HG03575 (cell line): ENCODE data around the gene ZNF512.
"Not testable (repeated sequence)": the region's sequence is repeated elsewhere in the genome, so short reads cannot be mapped to it uniquely, and the experiment has no call there.

Experiments used
- ATAC-seq: cut with Tn5 transposase; IDR thresholded peaks from one replicate; pipeline ENCODE4 v1.9.1; 2021; ENCODE audit not compliant: unreplicated experiment, insufficient number of reproducible peaks, low FRiP score; ENCODE audit errors: extremely low read depth

The ZNF512 gene

DNA sequence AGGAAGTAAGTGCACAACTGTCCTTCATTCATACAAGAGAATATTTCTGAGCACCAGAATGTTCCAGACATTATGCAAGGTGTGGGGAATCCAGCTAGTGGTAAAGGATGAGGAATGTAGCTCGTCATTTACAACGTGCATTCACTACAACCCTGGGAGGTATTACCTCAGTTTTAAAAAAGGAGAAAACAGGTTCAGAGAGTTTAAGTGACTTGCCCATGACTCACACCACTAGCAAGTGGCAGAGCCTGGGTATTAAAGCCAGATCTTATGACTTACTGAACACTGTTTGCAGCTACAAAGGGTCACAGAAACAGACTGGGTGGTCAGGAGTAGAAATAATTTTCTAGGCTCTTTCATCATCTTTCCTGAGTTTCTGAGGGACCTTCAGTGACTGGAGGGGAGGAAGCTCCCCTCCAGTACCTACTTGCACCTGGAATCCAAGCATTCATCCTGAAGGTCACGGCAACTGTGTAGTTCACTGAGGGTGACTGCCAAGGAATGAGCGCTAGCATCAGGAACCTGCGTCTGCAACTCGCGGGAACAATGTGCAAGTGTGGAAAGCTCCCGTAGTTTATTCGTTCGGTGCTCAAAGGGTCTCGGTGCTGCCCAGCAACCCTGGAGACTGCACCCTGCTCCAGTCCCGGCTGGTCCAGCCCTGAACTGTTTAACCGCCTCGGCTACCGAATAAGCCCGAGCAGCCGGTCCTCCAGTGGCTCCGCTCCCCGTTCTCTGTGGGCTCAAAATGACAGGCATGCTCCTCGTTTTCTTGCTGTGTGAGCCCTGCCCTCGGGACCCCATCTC is 45.3 kb downstream of the ZNF512 start:
- ATAC-seq, result no peak

DNA sequence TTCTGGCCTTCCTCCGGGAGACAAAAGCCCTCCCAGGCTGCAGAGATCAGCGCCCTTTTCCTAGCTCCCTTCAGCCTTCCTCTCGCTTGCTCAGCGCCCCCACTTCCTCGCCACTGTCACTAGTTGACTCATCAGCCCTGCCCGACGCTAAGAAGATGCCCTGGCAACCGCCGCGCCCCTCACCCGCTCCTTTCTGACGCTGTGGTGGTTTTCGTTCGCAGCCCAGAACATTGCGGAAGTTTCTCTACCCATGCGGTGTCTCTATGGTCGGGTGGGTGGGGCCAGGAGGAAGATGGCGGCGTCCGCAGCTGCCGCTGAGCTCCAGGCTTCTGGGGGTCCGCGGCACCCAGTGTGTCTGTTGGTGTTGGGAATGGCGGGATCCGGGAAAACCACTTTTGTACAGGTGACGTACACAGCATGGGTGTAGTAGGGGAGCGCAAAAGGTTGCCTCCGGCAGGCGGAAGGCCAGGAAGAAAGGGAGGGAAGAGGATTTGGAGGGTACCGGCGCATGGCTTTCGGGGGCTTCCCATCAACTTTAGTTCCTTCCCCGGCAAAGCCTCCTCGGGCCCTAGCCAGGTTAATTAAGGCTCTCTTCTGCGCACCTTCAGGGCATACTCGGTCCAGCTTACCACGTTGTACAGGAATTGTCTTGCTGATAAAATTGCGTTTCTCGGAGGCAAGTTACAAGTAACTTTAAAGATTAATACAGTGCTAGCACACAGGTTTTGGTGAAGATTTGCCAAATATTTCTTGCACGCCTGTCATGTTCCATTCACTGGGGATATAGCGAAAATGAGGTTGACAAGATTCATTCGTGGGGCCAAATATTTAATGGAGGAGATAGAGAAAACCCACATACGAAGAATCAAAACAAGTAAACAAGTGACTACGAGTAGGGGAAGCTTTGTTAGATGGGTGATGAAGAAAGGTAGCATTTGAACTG is 46.2 kb downstream of the ZNF512 start, which contains the start of the genes CCDC121 and GPN1:
CCDC121 (minus strand) TSS at position 246 of the 943 bp plus-strand sequence. CDS start 1,213 bp downstream, outside the sequence.
GPN1 (plus strand) TSS at position 284 of the 943 bp plus-strand sequence; CDS start at position 293, 9 bp downstream.
- ATAC-seq, result peak; percentile 74

DNA sequence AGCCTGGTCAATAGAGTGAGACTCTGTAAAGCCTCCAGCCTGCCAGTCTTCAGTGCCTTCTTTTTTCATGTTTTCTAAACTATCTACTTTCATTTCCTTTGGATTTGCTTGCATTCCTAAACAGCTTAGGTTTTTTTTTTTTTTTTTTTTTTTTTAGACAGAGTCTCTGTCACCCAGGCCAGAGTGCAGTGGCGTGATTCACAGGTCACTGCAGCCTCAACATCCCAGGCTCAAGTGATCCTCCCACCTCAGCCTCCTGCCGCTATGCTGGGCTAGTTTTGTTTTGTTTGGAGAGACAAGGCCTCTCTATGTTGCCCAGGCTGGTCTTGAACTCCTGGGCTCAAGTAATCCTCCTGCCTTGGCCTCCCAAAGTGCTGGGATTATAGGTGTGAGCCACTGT is 47.4 kb downstream of the ZNF512 start:
- ATAC-seq, result not testable (repeated sequence)

DNA sequence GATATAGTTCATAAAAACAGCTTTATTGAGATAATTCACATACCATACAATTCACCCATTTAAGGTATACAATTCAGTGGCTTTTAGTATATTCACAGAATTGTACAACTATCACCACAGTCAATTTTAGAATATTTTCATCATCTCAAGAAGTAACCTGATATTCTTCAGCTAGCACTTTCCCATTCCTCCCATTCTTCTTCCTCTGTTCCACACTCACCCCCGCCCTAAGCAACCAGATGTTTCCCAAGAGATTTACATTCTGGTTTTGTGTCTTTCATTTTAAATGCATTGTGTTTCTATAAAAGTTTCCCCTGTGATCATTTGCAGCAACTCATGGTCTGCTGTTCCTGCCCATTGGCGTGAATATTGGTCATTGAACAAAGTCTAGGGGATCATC is 51.4 kb downstream of the ZNF512 start:
- ATAC-seq, result no peak

DNA sequence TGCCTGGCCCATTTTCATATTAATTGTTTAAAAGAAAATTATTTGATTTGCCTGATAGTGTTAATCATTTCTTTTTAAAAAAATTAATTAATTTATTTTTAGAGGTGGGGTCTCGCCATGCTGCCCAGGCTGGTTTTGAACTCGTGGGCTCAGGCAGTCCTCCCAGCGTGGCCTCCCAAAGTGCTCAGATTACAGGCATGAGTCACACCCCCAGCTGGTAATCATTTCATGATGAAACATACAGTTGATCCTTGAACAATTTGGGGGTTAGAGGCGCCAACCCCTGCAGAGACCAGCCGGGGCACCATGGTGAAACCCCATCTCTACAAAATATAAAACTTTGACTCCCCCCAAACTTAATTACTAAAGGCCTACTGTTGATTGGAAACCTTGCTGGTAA is 53.9 kb downstream of the ZNF512 start:
- no peak for ATAC-seq

DNA sequence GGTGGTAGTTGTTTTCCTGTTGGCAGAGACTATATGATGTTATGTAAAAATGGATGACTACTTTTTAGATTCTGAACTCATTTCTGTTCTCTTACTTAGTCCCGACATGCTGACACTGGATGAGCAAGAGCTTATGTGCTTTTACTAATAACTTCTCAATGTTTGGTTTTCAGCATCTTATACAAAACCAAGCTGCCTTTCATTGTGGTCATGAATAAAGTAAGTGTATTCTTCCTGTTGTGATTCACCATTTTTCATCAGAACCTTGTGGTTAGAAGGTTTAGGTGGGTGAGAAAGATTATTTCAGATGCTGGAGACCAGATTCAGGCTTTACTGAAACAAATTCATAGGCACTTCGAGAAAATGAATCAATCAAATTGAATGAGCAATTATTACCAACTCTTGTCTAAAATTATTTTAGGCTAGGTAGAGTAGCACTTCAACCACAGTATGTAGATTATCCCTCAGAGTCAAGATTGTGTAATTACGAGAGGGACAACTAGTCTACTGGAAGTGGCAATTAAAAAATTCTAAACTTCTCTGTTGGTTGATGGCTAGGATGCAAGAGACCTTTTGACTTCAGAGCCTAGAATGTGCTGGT is 55.3 kb downstream of the ZNF512 start:
- no peak for ATAC-seq

DNA sequence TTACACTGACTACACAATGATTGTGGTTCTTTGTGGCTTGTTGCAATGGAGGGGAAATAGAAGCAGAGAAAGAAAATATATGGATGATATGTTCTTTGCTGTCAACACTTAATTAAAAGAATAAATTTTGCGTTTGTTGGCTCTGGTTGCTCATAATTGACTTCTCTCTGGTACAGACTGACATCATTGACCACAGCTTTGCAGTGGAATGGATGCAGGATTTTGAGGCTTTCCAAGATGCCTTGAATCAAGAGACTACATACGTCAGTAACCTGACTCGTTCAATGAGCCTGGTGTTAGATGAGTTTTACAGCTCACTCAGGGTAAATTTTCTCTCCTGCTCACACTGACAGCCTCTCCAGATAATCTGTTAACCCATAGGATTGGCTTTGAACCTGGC is 55.9 kb downstream of the ZNF512 start:
- no peak for ATAC-seq

DNA sequence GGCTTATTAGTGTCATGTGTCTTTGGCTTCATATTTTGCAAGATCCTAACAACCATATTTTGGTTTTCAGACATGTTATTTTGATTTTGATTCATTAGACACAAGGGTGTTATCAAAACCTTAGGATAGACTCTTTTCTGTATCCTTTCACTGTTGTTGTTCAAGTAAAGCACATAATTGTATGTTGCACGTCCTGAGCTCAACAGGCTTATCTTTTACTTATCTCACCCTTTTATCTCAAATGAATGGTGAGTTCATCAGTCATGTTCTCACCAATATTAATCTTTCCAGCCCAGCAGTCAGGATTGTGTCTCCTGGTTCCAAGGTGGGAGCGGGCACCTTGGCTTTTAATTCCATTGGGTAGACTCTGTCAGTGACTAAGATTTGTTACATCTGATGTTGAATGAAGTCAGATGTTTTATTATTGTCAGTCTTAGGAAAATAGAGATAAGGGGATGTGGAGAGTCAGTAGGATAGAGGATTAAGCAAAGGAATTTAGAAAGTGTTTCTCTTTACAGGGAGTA is 57.9 kb downstream of the ZNF512 start:
- ATAC-seq, result no peak

DNA sequence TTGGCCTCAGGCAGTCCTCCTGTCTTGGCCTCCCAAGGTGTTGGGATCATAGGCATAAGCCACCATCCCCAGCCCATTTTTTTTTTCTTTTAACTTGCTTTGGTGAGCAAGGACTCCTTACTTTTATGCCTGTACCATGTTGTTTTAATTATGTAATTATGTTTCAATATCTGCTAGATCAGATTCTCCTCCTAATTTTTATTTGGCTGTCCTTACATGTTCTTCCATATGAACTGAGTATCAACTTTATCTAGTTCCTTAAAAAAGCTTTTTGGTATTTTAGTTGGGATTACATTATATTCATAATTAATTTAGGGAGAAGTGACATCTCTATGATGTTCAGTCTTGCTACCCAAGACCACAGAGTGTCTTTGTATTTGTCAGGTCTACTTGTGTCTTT is 62.4 kb downstream of the ZNF512 start:
- ATAC-seq, result no peak

DNA sequence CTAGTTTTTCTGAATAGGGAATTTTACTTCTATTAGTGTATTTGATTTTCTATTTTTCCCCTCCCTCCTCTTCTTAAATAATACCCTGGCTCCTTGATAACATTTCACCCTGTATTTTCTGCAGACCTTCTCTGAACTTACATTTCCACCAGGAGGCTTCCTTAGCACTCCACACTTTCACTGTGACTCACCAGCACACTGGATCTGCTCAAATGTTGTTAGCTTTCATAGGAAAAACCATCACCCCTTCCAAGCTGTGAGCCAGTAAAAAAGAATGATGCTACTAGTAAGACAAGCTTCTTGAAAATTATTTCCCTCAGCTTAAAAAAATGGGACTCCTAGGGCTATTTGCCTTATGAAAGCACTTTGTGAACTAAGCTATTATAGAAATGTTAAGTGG is 64.4 kb downstream of the ZNF512 start:
- ATAC-seq, result no peak

DNA sequence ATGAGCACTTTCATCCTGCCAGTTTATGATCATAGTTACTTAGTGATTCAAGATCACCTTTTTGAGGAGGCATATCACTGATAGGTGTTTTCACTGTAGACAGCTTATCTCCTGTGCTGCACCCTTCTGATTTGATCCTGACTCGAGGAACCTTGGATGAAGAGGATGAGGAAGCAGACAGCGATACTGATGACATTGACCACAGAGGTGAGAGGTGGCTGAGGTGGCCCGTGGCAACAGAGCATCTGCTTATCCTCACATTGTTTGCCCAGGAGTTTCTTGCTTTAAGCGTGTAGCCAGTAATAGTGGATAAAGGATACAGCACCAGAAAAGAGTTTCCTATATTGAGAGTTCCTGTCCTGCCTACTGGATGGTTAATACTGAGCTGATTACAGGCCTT is 64.9 kb downstream of the ZNF512 start:
- no peak for ATAC-seq

DNA sequence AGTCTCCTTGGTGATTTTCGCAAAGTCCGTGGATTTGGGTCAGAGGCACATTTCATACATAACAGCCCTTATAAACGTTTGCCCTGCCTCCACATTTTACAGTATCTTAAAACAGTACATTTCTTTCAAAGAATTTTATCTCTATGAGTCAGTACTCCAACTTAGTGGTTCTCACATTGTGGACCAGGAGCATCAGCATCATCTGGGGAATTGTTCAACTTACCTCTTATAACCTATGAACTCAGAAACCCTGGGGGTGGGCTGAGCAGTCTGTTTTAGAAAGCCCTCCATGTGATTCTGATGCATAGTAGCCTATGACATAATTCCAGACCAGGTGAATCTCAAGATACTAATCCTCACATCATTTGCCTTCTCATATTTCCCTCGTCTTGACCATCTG is 68.2 kb downstream of the ZNF512 start:
- ATAC-seq, result no peak

DNA sequence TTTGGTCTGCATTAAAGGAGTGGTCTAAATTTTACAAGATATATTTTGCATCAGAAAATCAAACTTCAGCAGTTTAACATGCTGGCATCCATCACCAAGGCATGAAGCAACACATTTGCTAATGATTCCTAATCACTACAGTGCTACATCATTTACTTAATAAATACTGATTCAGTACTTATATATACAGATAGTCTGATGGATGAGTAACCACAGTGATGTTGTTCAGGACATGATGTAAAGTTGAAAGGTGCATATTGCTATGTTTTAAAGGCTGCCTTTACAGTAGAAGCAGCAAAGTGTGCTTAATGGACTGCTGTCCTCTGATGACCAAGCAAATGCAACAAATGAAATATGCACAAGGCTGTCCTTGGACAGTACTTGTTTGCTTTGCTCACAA is 69.5 kb downstream of the ZNF512 start:
- ATAC-seq, result no peak

DNA sequence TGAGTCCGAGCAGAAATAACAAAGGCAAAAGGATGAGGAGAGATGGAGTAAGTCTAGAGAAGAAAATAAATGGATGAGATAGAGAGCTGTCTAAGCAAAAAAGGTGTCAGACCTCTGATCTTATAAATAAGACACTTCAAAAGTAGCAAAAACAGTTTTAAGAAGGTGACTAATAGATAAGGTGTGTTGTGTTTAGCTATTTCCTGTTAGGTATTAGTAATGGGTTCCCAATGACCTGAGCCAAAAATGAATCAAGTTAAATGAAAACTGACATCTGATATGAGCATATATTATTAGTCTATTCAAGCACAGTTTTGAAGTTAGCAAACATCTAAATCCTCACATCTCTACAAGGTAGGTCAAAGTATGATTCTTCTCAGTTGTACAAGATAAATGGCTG is 69.9 kb downstream of the ZNF512 start:
- ATAC-seq, result no peak

DNA sequence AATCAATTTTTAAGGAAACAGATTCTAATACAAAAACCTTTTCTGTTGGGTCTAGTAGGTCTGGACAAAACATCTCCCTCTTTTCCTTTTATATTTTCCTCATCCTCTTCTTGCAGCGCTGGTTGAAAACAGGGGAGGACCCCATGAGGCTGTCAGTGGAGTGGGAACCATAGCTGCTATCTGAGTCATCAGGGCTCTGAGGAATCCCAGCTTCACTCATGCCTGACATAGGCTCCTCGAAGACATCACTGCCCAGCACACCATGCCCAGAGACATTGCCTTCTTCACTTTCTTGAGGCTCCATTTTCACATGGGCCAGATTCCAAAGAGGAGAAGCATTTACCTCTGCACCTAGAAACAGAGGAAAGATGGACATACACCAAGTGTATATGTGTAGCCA is 70.6 kb downstream of the ZNF512 start:
- ATAC-seq, result no peak

DNA sequence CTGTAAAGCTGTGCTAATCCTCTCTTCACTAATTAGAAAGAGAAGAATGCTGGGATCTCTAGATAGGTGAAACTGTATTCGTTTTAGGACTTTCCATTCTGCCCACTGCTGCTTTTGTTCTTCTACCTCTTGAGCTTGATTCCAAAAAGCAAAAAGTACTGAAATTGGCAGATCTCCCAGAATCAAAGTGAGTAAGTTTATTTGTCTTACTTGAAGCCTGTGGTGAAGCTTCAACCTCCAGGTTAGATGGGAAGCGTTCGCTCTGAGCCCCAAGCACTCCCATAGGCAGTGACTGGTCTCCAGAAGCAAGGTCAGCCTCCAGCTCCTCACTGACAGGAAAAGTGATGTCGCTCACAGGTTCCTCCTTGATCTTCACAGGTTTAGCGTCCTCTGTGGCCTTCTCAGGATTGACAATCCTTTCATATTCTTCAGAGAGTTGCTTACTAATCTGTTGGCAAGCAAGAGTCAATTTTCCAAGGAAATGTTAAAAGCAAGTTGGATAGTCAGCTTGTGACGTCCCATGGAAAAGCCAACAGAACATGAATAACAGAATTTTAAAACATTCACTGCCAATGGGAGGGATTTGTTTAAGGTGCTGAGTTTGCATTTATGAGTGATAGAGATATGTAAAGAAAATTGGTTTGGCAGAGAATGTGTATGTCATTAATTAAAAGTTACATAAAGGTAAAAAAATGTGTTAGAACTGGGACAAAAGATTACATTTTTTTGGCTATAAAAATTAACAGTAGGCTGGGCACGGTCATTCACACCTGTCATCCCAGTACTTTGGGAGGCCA is 72.5 kb downstream of the ZNF512 start:
- ATAC-seq, result no peak

DNA sequence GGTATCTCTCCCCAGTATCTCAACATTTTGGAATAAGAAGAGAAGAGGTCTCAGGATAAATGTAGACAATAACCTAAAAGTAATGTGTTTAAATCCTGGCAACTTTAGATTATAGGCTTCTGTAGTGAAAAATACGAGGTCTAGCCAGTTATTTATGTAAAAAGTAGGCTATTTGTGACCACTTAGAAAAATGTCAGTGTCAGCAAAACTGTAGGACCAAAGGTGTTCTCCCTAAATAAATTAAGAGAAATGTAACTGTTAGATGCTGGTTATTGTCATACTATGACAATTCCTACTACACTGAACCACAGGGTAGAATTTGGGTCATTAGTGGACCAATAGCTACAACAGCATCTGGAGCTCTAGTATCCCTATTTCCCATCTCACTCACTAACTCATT is 78.5 kb downstream of the ZNF512 start:
- no peak for ATAC-seq

DNA sequence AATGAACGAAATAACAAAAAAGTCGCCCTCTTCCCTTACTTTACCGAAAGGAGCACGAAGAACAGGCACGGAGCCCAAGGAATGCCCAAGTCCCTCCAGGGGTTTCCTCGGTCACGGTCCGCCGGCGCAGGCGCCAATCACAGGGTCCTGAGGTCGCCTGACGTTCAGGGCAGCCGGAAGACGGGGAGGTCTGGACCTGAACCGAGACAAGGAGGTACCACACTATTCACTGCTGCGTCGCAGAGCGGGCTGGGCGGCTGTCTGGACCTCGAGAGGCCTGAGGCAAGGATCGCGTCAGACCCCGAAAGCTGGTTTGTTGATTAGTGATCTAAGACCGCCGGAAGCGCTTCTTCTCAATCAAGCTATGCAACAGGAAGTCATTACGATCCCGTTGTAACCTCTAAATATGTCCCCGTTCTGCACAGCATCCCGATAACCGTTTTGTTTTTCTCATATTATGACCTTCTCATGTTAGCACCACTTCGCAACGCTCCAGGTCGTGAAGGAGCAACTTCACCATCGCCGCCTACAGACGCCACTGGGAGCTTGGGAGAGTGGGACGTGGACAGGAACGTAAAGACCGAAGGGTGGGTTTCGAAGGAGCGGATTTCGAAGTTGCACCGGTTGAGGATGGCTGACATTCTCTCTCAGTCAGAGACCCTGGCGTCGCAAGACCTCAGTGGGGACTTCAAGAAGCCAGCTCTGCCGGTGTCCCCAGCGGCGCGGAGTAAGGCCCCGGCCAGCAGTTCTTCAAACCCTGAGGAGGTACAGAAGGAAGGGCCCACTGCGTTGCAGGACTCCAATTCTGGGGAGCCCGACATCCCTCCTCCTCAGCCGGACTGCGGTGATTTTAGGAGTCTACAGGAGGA is 80.7 kb downstream of the ZNF512 start, which contains the start of the genes SLC4A1AP and SUPT7L:
SLC4A1AP (plus strand) TSS at position 605 of the 869 bp plus-strand sequence; CDS start at position 631, 26 bp downstream.
SUPT7L (minus strand) TSS at position 330 of the 869 bp plus-strand sequence. CDS start 1,422 bp downstream, outside the sequence.
- no peak for ATAC-seq
